K562 (cell line): Measurements from ENCODE around the gene TMEM237. TPM values are rescaled to one million over a fixed set of nuclear protein-coding genes. Genes with fewer than 3 reads are reported as not detected.

Source experiments
- ATAC-seq: fragments of 200-7000 bp; cut with Tn5 transposase; 3 replicates; pipeline ENCODE4 v1.9.1; 2020; ENCODE audit warnings: moderate library complexity
- BruUV-seq: library from RNA; stranded (reverse); fragments of 400-500 nt; replicated peaks from 2 replicates; lab custom pipeline; 2021; lab: Mats Ljungman, UMichigan
- CTCF ChIA-PET: fragments of 300-600 bp; formaldehyde crosslinking; extraction: SDS; loops from one replicate; lab custom pipeline; 2021; ENCODE audit warnings: low intra/inter-chr PET ratio; lab: Yijun Ruan, JAX
- POLR2A ChIA-PET: fragments of 300-600, 350-650 bp; sonication (Branson Sonifier 250); formaldehyde crosslinking; extraction: SDS; loops from one replicate; lab custom pipeline; 2021; ENCODE audit warnings: antibody characterized with exemption, inconsistent platforms; lab: Yijun Ruan, JAX
- DNase-seq, 4 experiments: peaks; one replicate each; pipeline versions ENCODE4 v3.0.0 to v3.0.0-alpha.2; 2011 to 2018; ENCODE audit warnings: low spot score in 3 of 4, mixed read lengths in 3 of 4; ENCODE audit errors: extremely low read depth in 1 of 4
- FAIRE-seq: peaks from 2 replicates; lab custom pipeline; 2011; peaks lifted over from hg19 to GRCh38; lab: Jason Lieb, UNC
- H2AFZ ChIP-seq: 2 replicates; pipeline ENCODE4 v1.6.0; 2011; ENCODE audit warnings: low read depth, low read length, control low read depth, inconsistent platforms
- H3K27ac ChIP-seq: fragments of 200-600 bp; 3 replicates; pipeline ENCODE4 v1.8.0; 2011; ENCODE audit warnings: low read depth, mild to moderate bottlenecking, control low read depth, inconsistent platforms, low read length, moderate library complexity, mixed read lengths; ENCODE audit errors: extremely low read depth
- H3K27me3 ChIP-seq, 2 experiments: fragments of 300-600 bp in 1 of 2; 2 replicates in 1 of 2; 3 replicates in 1 of 2; pipeline versions ENCODE4 v1.6.0 to v1.8.0; 2011; ENCODE audit warnings: inconsistent platforms in 2 of 2, low read length in 2 of 2, mild to moderate bottlenecking in 1 of 2, mixed read lengths in 1 of 2, moderate library complexity in 1 of 2; ENCODE audit not compliant: control insufficient read depth in 2 of 2, insufficient read depth in 2 of 2
- H3K36me3 ChIP-seq: fragments of 300-600 bp; 3 replicates; pipeline ENCODE4 v1.8.0; 2011; ENCODE audit warnings: mild to moderate bottlenecking, low read length, inconsistent platforms; ENCODE audit not compliant: control insufficient read depth, insufficient read depth
- H3K4me1 ChIP-seq, 2 experiments: fragments of 200-600 bp in 1 of 2; replicated peaks in 1 of 2; 2 replicates in 1 of 2; 3 replicates in 1 of 2; pipeline versions ENCODE4 v1.5.1 to v1.8.0; 2011; ENCODE audit warnings: inconsistent platforms in 2 of 2, low read length in 2 of 2, mild to moderate bottlenecking in 1 of 2, mixed read lengths in 1 of 2, moderate library complexity in 1 of 2; ENCODE audit not compliant: control insufficient read depth in 2 of 2, insufficient read depth in 2 of 2
- H3K4me2 ChIP-seq: 2 replicates; pipeline ENCODE4 v1.6.1; 2011; ENCODE audit warnings: low read length, control low read depth, inconsistent platforms, mixed read lengths; ENCODE audit not compliant: insufficient read depth
- H3K4me3 ChIP-seq: fragments of 200-600 bp; sonication (generic), shearing (Covaris generic); 2 replicates; pipeline ENCODE4 v1.5.1; 2016; ENCODE audit warnings: control low read depth, inconsistent platforms
- H3K79me2 ChIP-seq: fragments of 200-600 bp; 3 replicates; pipeline ENCODE4 v1.8.0; 2011; ENCODE audit warnings: low read length, inconsistent platforms; ENCODE audit not compliant: control insufficient read depth, insufficient read depth
- H3K9ac ChIP-seq, 2 experiments: 2 replicates each; pipeline versions ENCODE4 v1.6.0 to v1.6.1; 2011; ENCODE audit warnings: low read depth in 2 of 2, low read length in 2 of 2, control low read depth in 1 of 2, inconsistent platforms in 1 of 2, mild to moderate bottlenecking in 1 of 2, mixed read lengths in 1 of 2; ENCODE audit not compliant: insufficient read depth in 1 of 2
- H3K9me1 ChIP-seq: one replicate; pipeline ENCODE4 v1.6.0; 2011; ENCODE audit warnings: inconsistent platforms, mild to moderate bottlenecking, low read length, moderate library complexity; ENCODE audit not compliant: control insufficient read depth, insufficient read depth
- H3K9me3 ChIP-seq: replicated peaks from 2 replicates; pipeline ENCODE4 v1.5.1; 2011; ENCODE audit warnings: low read depth, low read length, inconsistent platforms; ENCODE audit not compliant: control insufficient read depth, insufficient read depth
- H4K20me1 ChIP-seq: replicated peaks from 2 replicates; pipeline ENCODE4 v1.6.1; 2011; ENCODE audit warnings: low read length, inconsistent platforms, mixed read lengths; ENCODE audit not compliant: control insufficient read depth, insufficient read depth
- GTF2E2 ChIP-seq: fragments of 200-800 bp; sonication (Bioruptor generic); IDR thresholded peaks from 2 replicates; pipeline ENCODE4 v1.6.1; 2016; ENCODE audit warnings: missing genetic modification characterization, missing compliant biosample characterization
- MAFF ChIP-seq: IDR thresholded peaks from 2 replicates; pipeline ENCODE4 v1.6.1; 2012; ENCODE audit warnings: low read length, improper control_type of control experiment
- MAFK ChIP-seq: IDR thresholded peaks from 2 replicates; pipeline ENCODE4 v1.6.1; 2011; ENCODE audit warnings: low read length, improper control_type of control experiment
- TFAM ChIP-seq: fragments of 250-450 bp; sonication (Bioruptor Pico); conservative IDR thresholded peaks from 2 replicates; pipeline ENCODE4 v1.5.0; 2021; ENCODE audit warnings: mild to moderate bottlenecking, moderate library complexity
- ZC3H4 ChIP-seq: sonication (generic); formaldehyde crosslinking; IDR thresholded peaks from 2 replicates; pipeline ENCODE4 v1.9.0; 2021; ENCODE audit warnings: missing genetic modification reagents, borderline replicate concordance
- ZNF165 ChIP-seq: fragments of 250-450 bp; sonication (Bioruptor Pico); IDR thresholded peaks from 2 replicates; pipeline ENCODE4 v1.4.0; 2020; ENCODE audit warnings: borderline replicate concordance
- ZNF316 ChIP-seq: fragments of 450-650 bp; IDR thresholded peaks from 2 replicates; pipeline ENCODE4 v1.6.1; 2016
- ZNF584 ChIP-seq: fragments of 200-800 bp; sonication (Bioruptor generic); IDR thresholded peaks from 2 replicates; pipeline ENCODE4 v1.6.1; 2016; ENCODE audit warnings: low read depth, mild to moderate bottlenecking, missing genetic modification characterization, missing compliant biosample characterization
- WGBS: fragments of 100-300 bp; shearing (Covaris generic); methylation state at CpG from one replicate; pipeline ENCODE4 v1.1.6; 2016; ENCODE audit warnings: low coverage, mixed read lengths; ENCODE audit not compliant: insufficient coverage; ENCODE audit errors: missing lambda C conversion rate; 5-methylcytosine and 5-hydroxymethylcytosine counted together
- in situ Hi-C: fragments of 300-500 bp; cut with MboI; formaldehyde crosslinking; loops from 4 replicates; pipeline ENCODE4 v1.15.0; 2018; ENCODE audit warnings: inconsistent platforms, mixed read lengths
- intact Hi-C: fragments of 100-400 bp; cut with micrococcal nuclease; formaldehyde crosslinking; loops from 2 replicates; pipeline ENCODE4 v1.14.2; 2022
- polyA plus RNA-seq, 8 experiments: library from polyadenylated mRNA; depleted of rRNA in 4 of 8; stranded (reverse) in 5 of 8; unstranded in 3 of 8; fragments of >200 nt; fragmentation: Nextera tagmentation in 2 of 8; fragmentation: Illumina TruSeq in 1 of 8; extraction: Ambion mirVana in 2 of 8; extraction: Trizol in 1 of 8; gene quantifications; 2 replicates each; pipeline versions ENCODE4 v1.2.1 to v1.2.3, GENCODE V29; 2011 to 2014; ENCODE audit warnings: inconsistent platforms in 1 of 8, missing spikeins in 1 of 8
- total RNA-seq, 7 experiments: library from RNA; depleted of rRNA in 6 of 7; stranded (reverse); fragments of >200 nt in 6 of 7; fragmentation: Illumina TruSeq in 2 of 7; extraction: Trizol in 2 of 7; gene quantifications; 2 replicates each; pipeline versions ENCODE4 v1.2.1 to v1.2.3, GENCODE V29; 2011 to 2021; ENCODE audit warnings: low replicate concordance in 1 of 7

TMEM237 gene
- total and polyA plus RNA-seq, 9 of the 15 experiments (the other 6 are each of a cell fraction or from before 2014, with no cell fraction given), result 6.2 to 25.6 (median 17.9) TPM

- ChIA-PET POLR2A (no interaction called here), CTCF (no interaction called here)
- H3K4me3 ChIP-seq, result no peak overlapping the region
- H3K27ac ChIP-seq, result no peak overlapping the region
- no peak for ATAC-seq
- H3K27me3 ChIP-seq, result no peaks in the 10 kb centered on the region; a peak in 2 of 5 replicates
- H3K36me3 ChIP-seq, result no peaks in the 10 kb centered on the region
- no peaks in the 10 kb centered on the region for H3K9me1 ChIP-seq
- in situ Hi-C loops, result no loop called here
- no TSS peak for BruUV-seq
- no peaks in the 10 kb centered on the region for H3K79me2 ChIP-seq
- no peak overlapping the region for H3K9ac ChIP-seq
- WGBS, result 0% methylated on average over 1 of the region's 1 CpG
- TF ChIP-seq ZC3H4 (CRISPR knock-in tag) (no peak), GTF2E2 (tag) (no peak), TFAM (CRISPR knock-in tag) (no peak)
- no peak overlapping the region for H3K4me2 ChIP-seq
- no peaks in the 10 kb centered on the region for H4K20me1 ChIP-seq
- no peaks in the 10 kb centered on the region for H3K9me3 ChIP-seq
- no peak for FAIRE-seq
- intact Hi-C loops, result no loop called here
- DNase-seq, result no peak
- H3K4me1 ChIP-seq, result no peaks in the 10 kb centered on the region
- H2AFZ ChIP-seq, result no peak overlapping the region
These were observed 35.3 kb downstream of the TMEM237 start for GRCh38 chr2:201608021-201608420.

- Histone ChIP-seq H3K27me3 (no peaks in the 10 kb centered on the region; a peak in 2 of 5 replicates), H3K36me3 (no peaks in the 10 kb centered on the region), H3K9me1 (no peaks in the 10 kb centered on the region), H3K9ac (no peak overlapping the region), H4K20me1 (no peaks in the 10 kb centered on the region), H3K4me3 (no peak overlapping the region), H3K27ac (no peak overlapping the region), H3K79me2 (no peaks in the 10 kb centered on the region), H3K4me2 (no peak overlapping the region), H3K9me3 (no peaks in the 10 kb centered on the region), H2AFZ (no peak overlapping the region), H3K4me1 (no peaks in the 10 kb centered on the region)
- POLR2A ChIA-PET, result no interaction called here
- no TSS peak for BruUV-seq
- TF ChIP-seq ZNF584 (CRISPR knock-in tag) (no peak), MAFK (peak; percentile 34; the same call in 1 of the 2 replicates), ZNF165 (no peak), ZNF316 (peak; percentile 36), MAFF (peak; percentile 48)
- FAIRE-seq (no peak), DNase-seq (no peak), ATAC-seq (no peak)
- CTCF ChIA-PET, result no interaction called here
- in situ Hi-C loops, result no loop called here
- WGBS, result 13% methylated on average over 2 of the region's 2 CpGs
- intact Hi-C loops, result no loop called here
These were observed 35.7 kb downstream of the TMEM237 start for GRCh38 chr2:201607568-201607967.
